HG03045 (cell line): Measurements from ENCODE around the gene HMCN2.

ENCODE experiments used
- ATAC-seq: cut with Tn5 transposase; IDR thresholded peaks from one replicate; pipeline ENCODE4 v1.9.1; 2021; ENCODE audit warnings: mild to moderate bottlenecking, moderate library complexity; ENCODE audit not compliant: unreplicated experiment

Gene HMCN2

DNA sequence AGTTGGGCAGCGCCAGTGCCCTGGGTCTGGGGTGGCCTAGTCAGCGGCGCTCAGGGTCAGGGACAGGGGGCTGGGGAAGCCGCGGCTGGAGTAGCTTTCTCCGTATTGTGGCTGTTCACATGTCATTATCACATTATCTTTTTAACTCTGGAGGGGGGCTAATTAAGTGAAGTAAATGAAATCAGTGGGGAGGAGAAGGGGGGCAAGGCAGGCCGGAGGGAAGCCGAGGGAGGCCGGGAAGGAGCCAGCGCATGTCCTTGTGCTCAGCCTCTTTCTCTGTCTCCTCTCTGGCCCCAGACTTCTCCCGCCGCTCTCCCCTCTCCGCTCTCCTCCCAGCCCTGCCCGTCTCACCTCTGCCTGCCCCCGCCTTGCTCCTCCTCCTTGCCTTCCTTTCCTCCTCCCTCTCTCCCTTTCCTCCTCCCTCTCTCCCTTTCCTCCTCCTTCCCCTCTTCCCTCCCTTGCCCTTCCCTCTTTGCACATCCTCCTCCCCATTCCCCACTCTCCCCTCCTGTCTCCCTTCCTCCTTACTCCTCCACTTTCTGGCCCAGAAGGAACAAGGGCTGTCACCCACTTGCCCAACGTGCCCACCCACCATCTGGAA, 217.9 kb downstream of the HMCN2 start:
- ATAC-seq = no peak
